Erythroblast (primary cell): ENCODE results near the gene NEU3.

ENCODE experiments used
- GATA1 ChIP-seq: IDR thresholded peaks from 2 replicates; pipeline ENCODE4 v1.6.1; 2011; ENCODE audit warnings: low read depth, mild to moderate bottlenecking, control low read depth, low read length, moderate library complexity
- POLR2A ChIP-seq: IDR thresholded peaks from 2 replicates; pipeline ENCODE4 v1.6.1; 2011; ENCODE audit warnings: mild to moderate bottlenecking, low read length

DNA sequence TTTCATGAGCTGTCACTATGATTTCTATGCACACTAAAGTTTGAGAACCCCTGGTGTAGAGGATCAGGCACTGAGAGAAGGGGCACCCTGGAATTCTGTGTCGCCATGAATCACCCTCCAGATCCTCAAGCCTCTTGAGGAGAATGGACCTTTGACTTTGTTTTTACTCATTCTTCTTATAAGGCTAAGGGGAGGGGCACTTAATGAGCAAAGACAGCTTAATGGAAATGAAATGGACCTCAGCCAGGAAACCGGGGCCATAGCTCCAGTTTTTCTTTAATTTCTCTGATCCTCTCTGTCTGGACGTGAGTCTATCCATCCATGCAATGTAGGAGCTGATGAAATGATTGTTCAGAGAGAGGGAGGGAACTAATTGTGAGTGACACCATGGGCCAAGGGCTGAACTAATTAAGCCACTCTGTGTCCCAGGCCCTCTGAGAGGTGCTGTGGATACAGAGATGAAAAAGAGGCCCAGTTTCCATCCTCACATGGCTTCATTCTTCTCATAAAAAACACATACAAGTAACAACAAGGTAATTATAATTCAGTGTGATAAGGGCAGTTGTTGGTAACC, 75.1 kb downstream of the NEU3 start:
- TF ChIP-seq POLR2A (no peak), GATA1 (no peak)
